Uterus (tissue), 2 donors: ENCODE results near the gene UBL5.

Experiments
- POLR2A ChIP-seq, 2 donors: fragments of 450-650 bp; IDR thresholded peaks; one replicate each; pipeline ENCODE4 v1.6.1; 2016; ENCODE audit warnings: antibody characterized with exemption in 2 of 2, mild to moderate bottlenecking in 1 of 2, moderate library complexity in 1 of 2
- TF ChIP-seq, protein P1 (sequence below), 4 experiments: fragments of 200-600 bp in 2 of 4; fragments of 450-650 bp in 2 of 4; sonication (generic) in 2 of 4; IDR thresholded peaks; one replicate each; pipeline ENCODE4 v1.5.1; 2016 to 2019; ENCODE audit warnings: antibody characterized with exemption in 4 of 4, mild to moderate bottlenecking in 2 of 4, moderate library complexity in 1 of 4

- TF ChIP-seq, protein P1, sequence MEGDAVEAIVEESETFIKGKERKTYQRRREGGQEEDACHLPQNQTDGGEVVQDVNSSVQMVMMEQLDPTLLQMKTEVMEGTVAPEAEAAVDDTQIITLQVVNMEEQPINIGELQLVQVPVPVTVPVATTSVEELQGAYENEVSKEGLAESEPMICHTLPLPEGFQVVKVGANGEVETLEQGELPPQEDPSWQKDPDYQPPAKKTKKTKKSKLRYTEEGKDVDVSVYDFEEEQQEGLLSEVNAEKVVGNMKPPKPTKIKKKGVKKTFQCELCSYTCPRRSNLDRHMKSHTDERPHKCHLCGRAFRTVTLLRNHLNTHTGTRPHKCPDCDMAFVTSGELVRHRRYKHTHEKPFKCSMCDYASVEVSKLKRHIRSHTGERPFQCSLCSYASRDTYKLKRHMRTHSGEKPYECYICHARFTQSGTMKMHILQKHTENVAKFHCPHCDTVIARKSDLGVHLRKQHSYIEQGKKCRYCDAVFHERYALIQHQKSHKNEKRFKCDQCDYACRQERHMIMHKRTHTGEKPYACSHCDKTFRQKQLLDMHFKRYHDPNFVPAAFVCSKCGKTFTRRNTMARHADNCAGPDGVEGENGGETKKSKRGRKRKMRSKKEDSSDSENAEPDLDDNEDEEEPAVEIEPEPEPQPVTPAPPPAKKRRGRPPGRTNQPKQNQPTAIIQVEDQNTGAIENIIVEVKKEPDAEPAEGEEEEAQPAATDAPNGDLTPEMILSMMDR (IDR thresholded peaks at IDR 0.05) = no peak
- TF ChIP-seq POLR2A (IDR thresholded peaks at IDR 0.05) = no peak
Measured at GRCh38 chr19:9828551-9829063, 889 bp downstream of the UBL5 start.
